ENCODE data around the gene SBSN. TPM values are rescaled to one million over a fixed set of nuclear protein-coding genes. Genes with fewer than 3 reads are reported as not detected.

Gene SBSN
- total RNA-seq, 1 experiment from 2014 or later = not detected

GRCh38 chr19:35498984-35499527 is 29.1 kb downstream of the SBSN start:
- BruUV-seq (replicated peaks) = no TSS peak
- Mint-ChIP-seq H3K36me3 (ENCODE audit: insufficient read depth, unreplicated experiment) (peaks cover 49% of the 10 kb centered on the region), H3K4me1 (ENCODE audit: low read depth, unreplicated experiment) (no peaks in the 10 kb centered on the region), H3K4me3 (ENCODE audit: low read depth, unreplicated experiment) (no peak overlapping the region), H3K27me3 (ENCODE audit: unreplicated experiment) (peaks cover 1% of the 10 kb centered on the region), H3K9me3 (ENCODE audit: low read depth, unreplicated experiment) (no peaks in the 10 kb centered on the region), H3K27ac (ENCODE audit: unreplicated experiment) (no peak overlapping the region)
- no peak for DNase-seq
- CTCF ChIA-PET = interaction anchor here (0.8 kb wide), 1 partner anchor 11 kb away, joined by 3 read pairs; no protein-coding TSS in a partner anchor
- intact Hi-C loops (cut with micrococcal nuclease; ENCODE audit: unreplicated experiment) = no loop called here
- TF ChIP-seq CTCF (IDR thresholded peaks at IDR 0.05; ENCODE audit: unreplicated experiment) = no peak

GRCh38 chr19:35498220-35498619 is 29.9 kb downstream of the SBSN start:
- peaks cover 45% of the 10 kb centered on the region for H3K36me3 Mint-ChIP-seq (ENCODE audit: insufficient read depth, unreplicated experiment)
- peaks cover 10% of the 10 kb centered on the region for H3K27me3 Mint-ChIP-seq (ENCODE audit: unreplicated experiment)
- no peak for TF ChIP-seq CTCF (IDR thresholded peaks at IDR 0.05; ENCODE audit: unreplicated experiment)
- no peak overlapping the region for H3K27ac Mint-ChIP-seq (ENCODE audit: unreplicated experiment)
- no peaks in the 10 kb centered on the region for H3K9me3 Mint-ChIP-seq (ENCODE audit: low read depth, unreplicated experiment)
- no peaks in the 10 kb centered on the region for H3K4me1 Mint-ChIP-seq (ENCODE audit: low read depth, unreplicated experiment)
- CTCF ChIA-PET = no interaction called here
- no peak overlapping the region for H3K4me3 Mint-ChIP-seq (ENCODE audit: low read depth, unreplicated experiment)
- intact Hi-C loops (cut with micrococcal nuclease; ENCODE audit: unreplicated experiment) = no loop called here
- BruUV-seq (replicated peaks) = no TSS peak
- DNase-seq = no peak

- no TSS peak for BruUV-seq (replicated peaks)
- peaks cover 36% of the 10 kb centered on the region for H3K36me3 Mint-ChIP-seq (ENCODE audit: insufficient read depth, unreplicated experiment)
- CTCF ChIA-PET = no interaction called here
These were observed 30.7 kb downstream of the SBSN start for GRCh38 chr19:35497406-35497805.

GRCh38 chr19:35495107-35496064 is 32.7 kb downstream of the SBSN start:
- no peaks in the 10 kb centered on the region for H3K9me3 Mint-ChIP-seq (ENCODE audit: low read depth, unreplicated experiment)
- peak overlapping the region; percentile 22 for H3K4me3 Mint-ChIP-seq (ENCODE audit: low read depth, unreplicated experiment)
- TF ChIP-seq CTCF (IDR thresholded peaks at IDR 0.05; ENCODE audit: unreplicated experiment) = peak; percentile 99
- peaks cover 21% of the 10 kb centered on the region for H3K36me3 Mint-ChIP-seq (ENCODE audit: insufficient read depth, unreplicated experiment)
- CTCF ChIA-PET = interaction anchor here (0.6 to 1.5 kb wide), 18 partner anchors 9 to 225 kb away, joined by 3 to 25 read pairs (median 4); partner anchors contain the start of gene FFAR3
- no peaks in the 10 kb centered on the region for H3K4me1 Mint-ChIP-seq (ENCODE audit: low read depth, unreplicated experiment)
- H3K27ac Mint-ChIP-seq (ENCODE audit: unreplicated experiment) = no peak overlapping the region
- peak; percentile 79 for DNase-seq
- peaks cover 38% of the 10 kb centered on the region for H3K27me3 Mint-ChIP-seq (ENCODE audit: unreplicated experiment)
- intact Hi-C loops (cut with micrococcal nuclease; ENCODE audit: unreplicated experiment) = loop anchor here (1.0 kb wide), 1 partner anchor 143 kb away; no protein-coding TSS in a partner anchor
- BruUV-seq (replicated peaks) = no TSS peak

More at GRCh38 chr19:35497406-35497805, 30.7 kb downstream of the SBSN start:
- H3K4me1 Mint-ChIP-seq (ENCODE audit: low read depth, unreplicated experiment) = no peaks in the 10 kb centered on the region
- no peak for TF ChIP-seq CTCF (IDR thresholded peaks at IDR 0.05; ENCODE audit: unreplicated experiment)
- H3K27ac Mint-ChIP-seq (ENCODE audit: unreplicated experiment) = no peak overlapping the region
- intact Hi-C loops (cut with micrococcal nuclease; ENCODE audit: unreplicated experiment) = no loop called here
- H3K4me3 Mint-ChIP-seq (ENCODE audit: low read depth, unreplicated experiment) = no peak overlapping the region
- H3K9me3 Mint-ChIP-seq (ENCODE audit: low read depth, unreplicated experiment) = no peaks in the 10 kb centered on the region
- peaks cover 18% of the 10 kb centered on the region for H3K27me3 Mint-ChIP-seq (ENCODE audit: unreplicated experiment)
- no peak for DNase-seq

Measured in Calu3 (cell line).